SK-N-SH treated with all-trans-retinoic acid at 6 μM for 48 hours (cell line): ENCODE measurements around the gene PFN2.
A peak's percentile ranks its signal among the peaks of the same experiment; 100 is the strongest.

Source experiments
- ATAC-seq: fragments of 200-7000 bp; cut with Tn5 transposase; 3 replicates; pipeline ENCODE4 v1.9.1; 2020; ENCODE audit warnings: mild to moderate bottlenecking, moderate library complexity
- ARNTL ChIP-seq: fragments of 450-650 bp; formaldehyde crosslinking; IDR thresholded peaks from 2 replicates; pipeline ENCODE4 v1.5.0; 2020; ENCODE audit warnings: low read depth, mild to moderate bottlenecking, moderate library complexity, borderline replicate concordance
- CREB5 ChIP-seq: fragments of 250-450 bp; sonication (Bioruptor Pico); IDR thresholded peaks from 2 replicates; pipeline ENCODE4 v1.5.1; 2020; ENCODE audit warnings: low read depth, mild to moderate bottlenecking, moderate library complexity
- CSRNP3 ChIP-seq: fragments of 250-450 bp; sonication (Bioruptor Pico); IDR thresholded peaks from 2 replicates; pipeline ENCODE4 v1.5.1; 2021; ENCODE audit warnings: mild to moderate bottlenecking, moderate library complexity
- ISL1 ChIP-seq: fragments of 250-450 bp; sonication (Bioruptor Pico); IDR thresholded peaks from 2 replicates; pipeline ENCODE4 v2.1.2; 2022; ENCODE audit warnings: mild to moderate bottlenecking, moderate library complexity
- OSR1 ChIP-seq: fragments of 250-450 bp; sonication (Bioruptor Pico); IDR thresholded peaks from 2 replicates; pipeline ENCODE4 v1.8.0; 2022; ENCODE audit warnings: moderate library complexity, mild to moderate bottlenecking, inconsistent platforms
- PATZ1 ChIP-seq: fragments of 250-450 bp; sonication (Bioruptor Pico); IDR thresholded peaks from 2 replicates; pipeline ENCODE4 v1.8.0; 2020; ENCODE audit warnings: mild to moderate bottlenecking, moderate library complexity, borderline replicate concordance
- POU6F1 ChIP-seq: fragments of 250-450 bp; sonication (Bioruptor Pico); IDR thresholded peaks from 2 replicates; pipeline ENCODE4 v1.8.0; 2021; ENCODE audit warnings: low read depth, mild to moderate bottlenecking, moderate library complexity, borderline replicate concordance
- PPARA ChIP-seq: fragments of 250-450 bp; sonication (Bioruptor Pico); IDR thresholded peaks from 2 replicates; pipeline ENCODE4 v1.5.0; 2020; ENCODE audit warnings: mild to moderate bottlenecking, borderline replicate concordance
- SNAI2 ChIP-seq: fragments of 250-450 bp; sonication (Bioruptor Pico); IDR thresholded peaks from 2 replicates; pipeline ENCODE4 v1.5.0; 2020; ENCODE audit warnings: mild to moderate bottlenecking, moderate library complexity
- TCF4 ChIP-seq: fragments of 250-450 bp; sonication (Bioruptor Pico); IDR thresholded peaks from 2 replicates; pipeline ENCODE4 v1.8.0; 2021; ENCODE audit warnings: mild to moderate bottlenecking, moderate library complexity, borderline replicate concordance
- TSHZ2 ChIP-seq: fragments of 250-450 bp; sonication (Bioruptor Pico); IDR thresholded peaks from 2 replicates; pipeline ENCODE4 v1.5.0; 2020; ENCODE audit warnings: mild to moderate bottlenecking, moderate library complexity
- ZFP3 ChIP-seq: fragments of 250-450 bp; sonication (Bioruptor Pico); IDR thresholded peaks from 2 replicates; pipeline ENCODE4 v1.5.0; 2020; ENCODE audit warnings: mild to moderate bottlenecking, moderate library complexity
- ZFP30 ChIP-seq: fragments of 450-650 bp; formaldehyde crosslinking; IDR thresholded peaks from 2 replicates; pipeline ENCODE4 v1.5.0; 2022; ENCODE audit warnings: mild to moderate bottlenecking, moderate library complexity
- ZNF70 ChIP-seq: fragments of 450-650 bp; formaldehyde crosslinking; IDR thresholded peaks from 2 replicates; pipeline ENCODE4 v1.5.0; 2020; ENCODE audit warnings: mild to moderate bottlenecking, moderate library complexity
- ZNF8 ChIP-seq: fragments of 450-650 bp; formaldehyde crosslinking; IDR thresholded peaks from 2 replicates; pipeline ENCODE4 v1.5.0; 2020; ENCODE audit warnings: mild to moderate bottlenecking, moderate library complexity

Gene PFN2

GRCh38 chr3:149999421-149999820 lies 28.7 kb upstream of the PFN2 start:
- no peak for ATAC-seq
- TF ChIP-seq ZFP30 (CRISPR knock-in tag) (no peak), ARNTL (CRISPR knock-in tag) (no peak), PPARA (CRISPR knock-in tag) (no peak)

GRCh38 chr3:149998946-149999345 lies 28.3 kb upstream of the PFN2 start:
- TF ChIP-seq ZNF8 (CRISPR knock-in tag) = peak; percentile 85
- TF ChIP-seq ISL1 = no peak
- ATAC-seq = no peak

- TF ChIP-seq ZNF8 (CRISPR knock-in tag) (no peak), ZFP3 (CRISPR knock-in tag) (no peak), ISL1 (no peak), PPARA (CRISPR knock-in tag) (no peak), TCF4 (no peak), PATZ1 (no peak), POU6F1 (CRISPR knock-in tag) (no peak), CSRNP3 (CRISPR knock-in tag) (no peak), SNAI2 (CRISPR knock-in tag) (no peak), ZFP30 (CRISPR knock-in tag) (no peak)
- no peak for ATAC-seq
These were observed 21.8 kb upstream of the PFN2 start for GRCh38 chr3:149992416-149993058.

- peak; percentile 40; the same call in 1 of the 3 replicates for ATAC-seq
- TF ChIP-seq ZFP30 (CRISPR knock-in tag) (no peak), POU6F1 (CRISPR knock-in tag) (no peak), CSRNP3 (CRISPR knock-in tag) (no peak), OSR1 (CRISPR knock-in tag) (no peak), CREB5 (CRISPR knock-in tag) (no peak), ZFP3 (CRISPR knock-in tag) (no peak), TSHZ2 (CRISPR knock-in tag) (no peak), ZNF70 (no peak)
These were observed 19.8 kb upstream of the PFN2 start for GRCh38 chr3:149990423-149990948.
